ENCODE data around the gene WDFY2.
"Not testable (repeated sequence)": the region's sequence is repeated elsewhere in the genome, so short reads cannot be mapped to it uniquely, and the experiment has no call there.

Gene WDFY2

DNA sequence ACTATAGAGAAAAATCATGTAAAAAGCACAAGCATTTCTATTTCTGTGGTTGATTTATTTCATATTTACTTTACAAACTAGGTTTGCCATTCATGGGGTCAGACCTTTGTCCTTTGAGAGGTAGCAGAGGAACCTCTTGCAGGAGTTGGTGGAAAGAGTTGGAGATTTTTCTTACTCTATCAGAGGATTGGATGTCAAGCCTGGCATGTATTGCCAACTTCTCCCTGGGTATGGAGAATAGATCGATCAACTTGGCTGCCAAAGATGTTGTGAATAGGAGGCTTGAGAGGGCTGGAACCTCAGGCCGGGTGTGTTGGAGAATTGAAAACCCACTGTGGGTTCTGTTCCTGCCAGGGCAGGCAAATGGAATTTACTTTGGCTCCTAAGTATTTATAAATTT, 81.2 kb downstream of the WDFY2 start:
- DNase-seq (ENCODE audit: low read depth in 2 of 2) = no peak

DNA sequence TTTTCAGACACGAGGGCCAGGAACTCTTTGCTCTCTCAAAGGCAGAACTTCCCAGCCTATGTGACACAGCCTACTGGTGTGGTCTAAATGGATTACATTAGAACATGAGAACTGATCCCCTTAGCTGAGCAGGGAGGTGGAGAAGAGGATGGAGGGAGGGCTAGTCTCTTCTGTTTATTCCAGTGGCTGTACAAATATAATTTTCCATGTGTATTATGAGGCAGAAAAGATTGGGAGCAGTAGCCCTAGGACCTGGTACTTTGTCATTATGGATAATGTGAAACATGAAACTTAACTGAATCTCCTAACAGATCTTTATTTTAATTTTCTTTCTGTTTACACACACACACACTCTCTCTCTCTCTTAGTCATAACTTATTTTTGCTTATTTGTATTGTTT, 82.1 kb downstream of the WDFY2 start:
- no peak for DNase-seq (ENCODE audit: low read depth in 2 of 2)

DNA sequence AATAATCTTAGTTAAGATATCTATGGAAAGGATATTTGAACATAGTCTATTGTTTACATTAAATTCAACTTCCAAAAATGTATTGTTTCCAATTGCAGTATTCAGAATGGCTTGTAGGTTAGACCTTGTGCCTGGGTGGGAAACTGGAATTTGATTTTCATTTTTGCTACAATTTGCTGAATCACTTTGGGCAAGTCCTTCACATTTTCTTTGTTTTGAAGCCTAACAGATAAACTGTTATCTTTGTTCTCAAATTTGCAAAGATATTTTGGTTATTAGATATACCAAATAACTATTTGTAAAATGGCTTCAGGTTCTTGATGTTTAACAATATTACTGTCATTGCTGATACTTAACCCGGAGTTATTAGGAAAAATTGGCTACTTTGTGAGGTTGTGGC, 82.6 kb downstream of the WDFY2 start:
- DNase-seq (ENCODE audit: low read depth in 2 of 2) = no peak

DNA sequence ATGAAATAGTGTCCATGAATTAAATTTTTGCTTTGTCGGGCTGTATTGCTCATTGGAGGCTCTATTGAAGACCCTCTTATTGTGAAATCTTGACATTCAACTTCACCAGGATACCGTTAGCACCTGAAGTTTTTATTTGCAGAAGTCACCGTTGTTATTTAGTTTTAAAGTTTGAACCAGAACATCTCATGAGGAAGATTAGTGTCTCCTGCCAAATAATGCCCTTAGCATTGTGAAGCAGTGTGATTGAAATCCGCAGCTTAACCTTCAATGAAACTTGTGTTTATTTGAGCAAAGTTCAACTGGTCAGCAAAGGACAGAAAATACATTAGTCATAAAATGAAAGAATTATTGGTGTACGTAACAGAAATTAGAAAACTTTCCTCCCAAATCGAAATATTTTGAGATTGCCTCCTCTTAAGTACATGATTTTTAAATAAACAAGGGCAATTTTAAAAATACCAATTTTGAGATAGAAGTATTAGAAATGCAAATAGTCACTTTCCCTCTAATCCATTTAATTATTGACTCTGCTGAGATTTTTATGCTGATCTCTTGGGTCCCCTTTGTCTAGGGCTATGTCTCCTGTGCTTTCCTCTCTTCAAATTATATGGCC, 84.4 kb downstream of the WDFY2 start:
- no peak for DNase-seq (ENCODE audit: low read depth in 2 of 2)

DNA sequence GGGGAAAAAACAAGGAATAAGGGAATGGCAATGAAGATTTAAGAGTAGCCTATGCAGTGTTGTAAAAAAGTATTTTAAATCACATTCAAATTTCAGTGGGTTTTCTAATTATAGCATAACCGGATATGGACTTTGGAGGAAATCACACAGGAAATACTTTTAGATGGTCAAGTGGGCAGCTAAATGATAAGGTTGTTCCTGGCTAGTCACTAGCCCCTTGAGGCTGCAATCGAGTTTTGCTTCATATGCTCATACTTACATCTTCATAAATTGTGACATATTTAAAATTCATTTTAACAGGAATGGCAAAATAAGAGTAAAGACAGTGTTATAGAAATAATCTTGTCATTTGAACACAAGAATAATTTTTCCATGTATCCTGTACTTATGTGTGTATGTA, 88.9 kb downstream of the WDFY2 start:
- no peak for DNase-seq (ENCODE audit: low read depth in 2 of 2)

DNA sequence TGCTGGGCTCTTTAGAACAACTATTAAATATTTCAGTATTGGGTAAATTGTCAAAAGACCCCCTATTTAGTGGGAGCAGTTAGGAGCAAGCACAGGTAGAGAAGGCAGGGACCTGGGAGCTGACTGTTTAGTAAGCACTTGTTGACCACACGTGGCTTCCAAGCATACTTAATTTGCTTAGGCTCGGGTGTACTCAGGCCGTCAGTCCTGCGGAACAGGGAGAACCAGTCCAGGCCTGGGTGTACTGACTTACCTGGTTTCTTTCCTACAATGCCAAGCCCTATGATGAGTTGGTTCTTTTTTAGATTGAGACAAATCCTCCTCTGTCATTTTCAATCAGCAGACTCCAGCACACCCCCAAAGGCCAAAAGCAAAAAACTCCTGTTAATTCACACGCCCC, 90.0 kb downstream of the WDFY2 start:
- DNase-seq (ENCODE audit: low read depth in 2 of 2) = no peak

DNA sequence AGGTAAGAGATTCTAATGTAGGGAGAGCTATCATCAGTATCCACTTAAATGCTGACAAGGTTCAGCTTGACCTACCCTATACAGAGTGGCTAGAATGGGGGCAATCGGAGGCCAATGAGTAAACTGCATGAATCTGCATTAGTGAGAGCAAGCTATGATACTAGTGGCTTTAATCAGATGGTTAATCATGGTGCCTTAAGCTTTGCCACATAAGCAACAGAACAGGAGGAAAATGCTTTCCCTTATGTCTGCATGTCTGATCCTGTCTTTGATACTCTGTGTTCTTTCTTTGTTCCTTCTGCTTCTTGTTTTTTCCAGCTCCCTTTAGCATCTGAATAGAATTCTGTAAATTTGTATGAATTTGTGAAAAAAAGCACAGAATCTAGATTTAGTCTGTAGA, 91.1 kb downstream of the WDFY2 start:
- DNase-seq (ENCODE audit: low read depth in 2 of 2) = no peak

DNA sequence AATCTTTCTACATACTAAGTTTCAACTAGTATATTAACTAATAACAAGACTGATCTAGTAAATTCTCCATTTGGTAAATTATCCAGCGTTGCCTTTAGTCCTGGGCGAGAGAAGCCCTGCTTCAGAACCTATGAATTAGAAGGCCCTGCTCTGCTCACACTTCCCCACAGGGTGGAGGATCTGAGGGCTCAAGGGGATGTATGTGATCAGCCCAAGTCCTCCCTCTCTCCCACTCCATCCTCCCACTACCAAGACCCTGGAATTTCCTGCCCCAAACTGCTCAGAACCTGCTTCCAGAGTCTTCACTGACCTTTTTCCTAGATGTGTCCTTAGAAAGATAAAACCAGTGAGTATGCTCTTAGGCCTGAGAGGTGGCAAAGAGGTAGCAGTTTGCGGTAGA, 91.6 kb downstream of the WDFY2 start:
- no peak for DNase-seq (ENCODE audit: low read depth in 2 of 2)

DNA sequence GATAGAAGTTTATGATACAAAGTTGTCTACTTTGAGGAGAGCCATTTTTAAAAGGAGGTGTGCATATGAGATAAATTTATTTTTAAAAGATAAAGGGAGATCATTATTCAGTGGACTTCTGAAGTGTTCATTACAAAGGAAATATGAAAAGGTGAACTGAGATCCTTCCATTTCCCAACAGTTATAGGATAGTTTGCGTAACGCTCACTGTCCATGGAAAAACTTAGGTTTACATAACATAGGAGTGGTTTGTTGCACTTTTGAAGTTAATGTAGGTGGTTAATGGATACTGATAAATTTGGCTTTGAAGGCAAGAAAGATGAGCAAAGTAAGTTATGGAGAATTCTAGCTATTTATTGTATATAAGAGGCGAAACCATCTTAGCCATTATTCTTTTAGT, 92.5 kb downstream of the WDFY2 start:
- DNase-seq (ENCODE audit: low read depth in 2 of 2) = no peak

DNA sequence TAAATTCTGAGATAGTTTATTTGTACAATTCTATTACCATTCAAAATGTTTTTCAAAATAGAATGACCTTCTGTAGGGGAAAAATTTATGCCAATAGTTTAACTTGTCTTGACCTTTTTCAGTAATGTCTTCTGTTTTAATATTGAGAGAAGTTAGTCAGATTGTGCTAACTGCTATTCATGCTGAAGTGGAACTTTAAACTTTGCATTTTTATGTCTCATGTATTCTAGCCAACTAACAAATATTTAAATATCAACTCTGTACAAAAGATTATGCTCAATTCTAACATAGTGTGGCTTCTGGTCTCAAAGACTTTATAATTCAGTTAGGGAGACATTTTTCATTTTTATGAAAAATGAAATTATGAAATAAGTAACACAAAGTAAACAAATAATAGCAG, 94.2 kb downstream of the WDFY2 start:
- DNase-seq (ENCODE audit: low read depth in 2 of 2) = no peak

DNA sequence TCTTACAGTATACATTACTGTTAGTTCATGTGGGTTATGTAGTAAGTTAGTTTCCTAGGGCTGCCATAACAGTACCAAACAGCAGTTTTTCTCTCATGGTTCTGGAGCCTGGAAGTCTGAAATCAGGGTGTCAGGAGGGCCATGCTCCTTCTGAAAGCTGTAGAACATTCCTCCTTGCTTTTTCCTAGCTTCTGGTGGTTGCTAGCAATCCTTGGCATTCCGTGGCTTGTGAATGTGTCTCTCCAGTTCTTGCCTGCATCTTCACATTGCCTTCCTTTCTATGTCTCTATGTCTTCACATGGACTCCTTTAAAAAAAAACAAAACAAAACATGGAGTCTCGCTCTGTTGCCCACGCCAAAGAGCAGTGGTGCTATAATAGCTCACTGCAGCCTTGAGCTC, 95.4 kb downstream of the WDFY2 start:
- no peak for DNase-seq (ENCODE audit: low read depth in 2 of 2)

DNA sequence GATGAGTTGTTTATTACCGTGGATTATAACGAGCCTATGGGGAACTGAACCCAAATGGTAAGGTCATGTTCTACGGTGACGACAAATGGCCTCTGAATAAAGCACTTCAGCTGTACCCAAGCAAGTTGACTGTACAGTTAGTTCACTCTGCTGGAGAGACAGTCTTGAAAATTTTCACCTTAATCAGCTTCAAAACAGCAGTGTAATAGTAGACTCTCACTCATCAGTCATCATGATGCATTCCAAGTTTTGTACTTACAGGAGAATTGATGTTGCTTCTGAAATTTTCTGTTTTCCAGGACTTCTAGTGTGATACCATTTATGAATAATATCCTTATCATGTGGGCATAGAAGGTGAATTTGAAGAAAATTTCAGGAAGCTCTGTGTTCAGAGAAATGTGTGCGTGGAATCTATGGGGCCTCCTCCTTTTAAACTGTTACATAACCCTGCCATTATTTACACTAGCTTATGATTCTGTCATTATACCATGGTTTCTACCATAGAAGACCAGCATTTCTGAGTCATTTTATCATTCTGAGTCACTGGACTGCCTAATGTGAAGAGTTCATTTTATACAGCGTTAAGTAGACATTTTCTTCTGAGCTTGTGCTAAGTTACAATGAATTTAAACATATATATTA, 96.9 kb downstream of the WDFY2 start:
- DNase-seq (ENCODE audit: low read depth in 2 of 2) = no peak

DNA sequence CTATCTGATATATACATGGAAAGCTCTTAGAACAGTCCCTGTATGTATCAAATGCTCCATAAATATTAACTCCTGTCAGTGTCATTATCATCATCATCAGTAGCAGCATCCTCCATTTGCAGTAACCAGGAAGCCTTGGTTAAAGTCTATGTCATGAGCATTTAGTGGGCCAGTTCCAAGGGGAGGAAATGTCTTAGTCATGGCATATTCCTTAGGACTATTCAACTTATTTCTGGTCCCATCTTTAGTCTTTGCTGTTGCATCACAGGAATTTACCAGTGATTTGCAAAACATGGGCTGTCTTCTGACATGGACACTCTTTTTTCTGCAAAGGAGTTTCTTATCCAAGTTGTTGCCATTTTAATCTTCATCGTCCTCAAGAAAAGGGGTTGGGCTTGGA, 98.4 kb downstream of the WDFY2 start:
- DNase-seq (ENCODE audit: low read depth in 2 of 2) = no peak

DNA sequence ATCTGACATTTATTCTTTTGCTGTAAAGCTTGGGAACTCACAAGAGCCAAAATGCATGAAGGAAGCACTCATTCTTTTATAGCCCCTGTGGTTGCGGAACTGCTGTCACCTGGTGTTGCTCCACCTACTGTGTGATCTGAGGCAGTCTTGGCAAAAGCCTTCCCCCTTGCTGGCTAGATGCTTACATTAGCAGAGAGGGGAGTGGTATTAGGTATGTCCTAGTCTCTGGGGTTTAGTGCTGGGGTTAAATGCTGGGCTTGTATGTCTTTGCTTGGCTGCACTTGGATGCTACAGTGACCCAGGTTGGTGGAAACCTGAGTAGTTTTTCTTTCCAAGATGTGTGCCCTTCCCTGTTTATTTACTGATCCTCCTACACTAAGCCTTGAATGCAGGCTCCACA, 99.3 kb downstream of the WDFY2 start:
- no peak for DNase-seq (ENCODE audit: low read depth in 2 of 2)

DNA sequence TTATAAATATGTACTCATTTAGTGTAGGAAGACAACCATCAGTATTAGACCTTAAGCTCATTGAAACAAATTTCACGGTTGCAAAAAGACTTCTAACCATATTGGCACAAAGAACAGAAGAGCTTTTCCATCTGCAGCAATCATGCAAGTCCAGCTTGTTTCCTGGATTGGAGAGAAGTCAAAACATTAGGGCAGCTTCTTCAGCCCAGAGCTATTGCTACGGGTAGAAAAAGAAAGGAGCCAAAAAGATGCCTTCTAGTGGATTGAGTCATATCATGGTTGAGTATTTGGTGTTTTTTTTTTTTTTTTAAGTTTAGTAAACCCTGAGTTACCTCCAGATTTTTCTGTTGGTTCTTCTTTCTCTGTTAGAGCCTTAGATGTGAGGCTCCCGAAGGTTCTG, 99.8 kb downstream of the WDFY2 start:
- no peak for DNase-seq (ENCODE audit: low read depth in 2 of 2)

DNA sequence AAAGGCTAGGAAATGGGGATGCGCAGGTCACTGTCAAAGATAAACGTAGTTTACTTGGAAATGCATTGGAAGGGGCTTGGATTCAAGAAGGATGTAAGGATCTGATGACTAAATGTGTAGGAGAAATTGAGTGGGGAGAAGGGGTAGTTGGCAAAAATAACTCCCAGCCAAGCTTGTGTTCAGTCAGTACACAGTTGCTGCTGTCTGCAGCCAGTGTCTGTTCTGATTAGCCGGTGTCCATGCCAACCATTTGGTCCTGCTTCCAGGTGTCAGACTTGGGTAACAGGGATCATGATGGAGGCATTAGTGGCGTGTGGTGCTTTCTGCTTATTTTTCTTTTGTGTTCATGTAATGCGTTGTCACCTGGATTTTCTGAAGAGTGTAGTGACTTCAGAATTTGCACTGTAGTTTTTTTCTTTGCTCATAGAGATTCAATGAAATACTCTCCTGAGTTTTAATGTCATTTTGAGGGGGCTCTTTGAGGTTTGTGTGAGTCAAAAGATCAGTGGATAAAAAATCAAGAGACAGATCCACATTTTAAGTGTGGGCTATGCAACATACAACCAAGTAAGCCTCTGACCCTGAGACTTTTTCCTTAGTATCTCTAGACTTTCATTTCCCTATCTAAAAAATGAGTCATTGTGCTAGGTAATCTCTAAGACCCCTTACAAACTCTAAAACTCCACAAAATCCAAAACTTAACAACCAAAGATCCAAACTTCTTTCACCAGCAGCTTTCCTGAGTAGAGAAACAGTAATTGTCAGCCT, 103.9 kb downstream of the WDFY2 start:
- no peak for DNase-seq (ENCODE audit: low read depth in 2 of 2)

DNA sequence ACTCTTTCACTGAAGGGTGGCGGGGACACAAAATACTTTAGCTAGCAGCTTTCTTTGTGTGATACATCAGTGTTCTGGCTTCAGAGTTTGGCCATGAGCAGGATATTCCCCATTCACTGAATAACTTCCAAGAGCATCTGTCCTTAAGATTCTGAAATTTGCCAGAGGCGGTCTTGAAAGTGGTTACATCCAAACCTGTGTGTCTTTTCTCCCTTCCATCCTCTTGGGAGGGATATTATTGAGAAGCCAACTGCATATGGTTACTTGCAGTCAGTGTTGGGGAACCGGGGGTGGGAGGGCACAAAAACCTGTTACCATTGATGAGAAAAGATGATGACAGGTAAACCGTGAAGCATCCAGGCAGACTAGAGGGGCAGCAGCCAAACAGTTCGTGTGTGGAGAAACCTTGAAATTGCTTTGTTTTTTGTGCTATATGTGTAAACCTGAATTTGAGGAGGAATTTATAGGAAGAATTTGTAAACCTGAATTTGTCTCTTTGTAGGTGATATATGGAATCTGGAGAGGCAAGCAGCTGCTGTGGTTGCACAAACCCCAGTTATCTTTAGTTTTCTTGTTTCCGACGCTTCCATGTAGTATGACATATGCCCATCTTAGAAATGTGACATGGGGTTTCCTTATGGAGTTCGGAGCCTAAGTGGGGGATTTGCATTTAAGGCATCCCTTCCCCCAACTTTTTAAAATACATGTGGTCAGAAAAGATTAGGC, 104.8 kb downstream of the WDFY2 start:
- no peak for DNase-seq (ENCODE audit: low read depth in 2 of 2)

DNA sequence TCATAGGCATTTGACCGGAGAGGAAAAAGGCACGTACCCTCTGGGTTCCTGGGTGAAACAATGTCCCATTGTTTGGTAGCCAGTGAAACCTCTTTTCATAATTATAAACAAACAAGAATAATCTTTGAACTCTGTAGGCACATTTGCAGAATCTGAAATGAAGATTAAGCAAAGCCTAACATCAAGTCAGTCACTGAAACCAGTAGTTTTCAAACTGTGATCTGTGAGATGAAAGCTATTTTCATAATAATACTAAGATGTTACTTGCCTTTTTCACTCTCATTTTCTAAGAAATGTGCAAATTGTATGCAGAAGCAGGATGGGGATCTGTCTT, 105.4 kb downstream of the WDFY2 start:
- DNase-seq (ENCODE audit: low read depth in 2 of 2) = no peak

DNA sequence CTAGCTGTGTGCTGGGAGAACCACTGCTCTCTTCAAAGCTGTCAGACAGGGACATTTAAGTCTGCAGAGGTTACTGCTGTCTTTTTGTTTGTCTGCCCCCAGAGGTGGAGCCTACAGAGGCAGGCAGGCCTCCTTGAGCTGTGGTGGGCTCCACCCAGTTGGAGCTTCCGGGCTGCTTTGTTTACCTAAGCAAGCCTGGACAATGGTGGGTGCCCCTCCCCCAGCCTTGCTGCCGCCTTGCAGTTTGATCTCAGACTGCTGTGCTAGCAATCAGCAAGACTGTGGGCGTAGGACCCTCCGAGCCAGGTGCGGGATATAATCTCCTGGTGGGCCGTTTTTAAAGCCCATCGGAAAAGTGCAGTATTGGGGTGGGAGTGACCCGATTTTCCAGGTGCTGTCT, 111.4 kb downstream of the WDFY2 start:
- DNase-seq (ENCODE audit: low read depth in 2 of 2) = not testable (repeated sequence)

DNA sequence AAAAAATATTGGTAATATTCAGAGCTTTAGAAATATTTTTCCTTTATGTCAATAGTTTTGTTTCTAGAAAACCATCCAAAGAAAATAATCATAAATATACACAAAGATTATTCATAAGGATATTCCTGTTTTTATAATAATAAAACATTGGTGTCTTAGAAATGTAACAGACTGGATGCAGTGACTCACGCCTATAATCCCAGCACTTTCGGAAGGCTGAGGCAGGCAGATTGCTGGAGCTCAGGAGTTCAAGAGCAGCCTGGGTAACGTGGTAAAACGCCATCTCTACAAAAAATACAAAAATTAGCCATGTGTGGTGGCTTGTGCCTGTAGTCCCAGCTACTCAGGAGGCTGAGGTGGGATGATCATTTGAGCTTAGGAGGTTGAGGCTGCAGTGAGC, 112.9 kb downstream of the WDFY2 start:
- DNase-seq (ENCODE audit: low read depth in 2 of 2) = no peak

DNA sequence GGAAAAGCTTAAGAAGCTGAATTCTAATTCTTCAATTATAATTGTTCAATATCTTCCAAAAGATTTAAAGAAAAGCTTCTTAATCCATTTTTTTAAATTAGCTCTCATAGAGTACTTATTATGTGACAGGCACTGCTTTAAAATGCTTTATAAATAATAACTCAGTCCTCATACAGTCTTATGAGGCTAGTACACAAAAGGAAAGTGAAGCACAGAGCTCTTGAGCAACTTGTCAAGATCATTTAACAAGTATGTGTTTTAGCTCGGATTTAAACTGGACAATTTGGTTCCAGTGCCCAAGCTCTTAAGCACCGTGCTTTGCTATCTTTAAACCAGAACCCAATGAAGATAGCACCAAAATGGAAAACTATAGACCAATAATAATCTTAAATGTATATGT, 113.6 kb downstream of the WDFY2 start:
- DNase-seq (ENCODE audit: low read depth in 2 of 2) = no peak

DNA sequence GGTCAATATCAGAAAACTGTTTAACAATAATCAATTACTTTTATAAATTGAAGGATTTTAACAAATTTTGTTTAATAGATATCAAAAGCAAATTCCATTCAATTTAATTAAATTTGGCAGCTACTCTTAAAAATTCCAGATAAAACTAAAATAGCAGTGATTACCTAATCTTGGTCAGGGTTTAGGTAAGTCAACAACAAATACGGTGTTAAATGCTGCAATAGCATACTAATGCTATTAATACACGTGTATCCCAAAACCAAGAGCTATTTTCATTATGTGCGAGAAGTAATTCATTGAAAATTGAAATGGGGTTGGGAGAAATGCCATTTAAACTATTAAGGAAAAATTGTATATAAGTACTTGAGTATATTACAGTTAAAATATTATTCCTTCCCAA, 114.1 kb downstream of the WDFY2 start:
- no peak for DNase-seq (ENCODE audit: low read depth in 2 of 2)
